ENCODE measurements around the gene PTPRM. TPM values are rescaled to one million over a fixed set of nuclear protein-coding genes. Genes with fewer than 3 reads are reported as not detected.

Gene PTPRM
- total RNA-seq, 1 donor from 2014 or later = 32.3 TPM

- DNase-seq (ENCODE audit: low read depth in 2 of 2) = no peak
Measured at GRCh38 chr18:7666195-7666776, 99.2 kb downstream of the PTPRM start.

GRCh38 chr18:7668392-7668791 is 101.3 kb downstream of the PTPRM start:
- DNase-seq (ENCODE audit: low read depth in 2 of 2) = no peak

- no peak for DNase-seq (ENCODE audit: low read depth in 2 of 2)
Measured at GRCh38 chr18:7669361-7669760, 102.2 kb downstream of the PTPRM start.

GRCh38 chr18:7671105-7671504 is 104.0 kb downstream of the PTPRM start:
- DNase-seq (ENCODE audit: low read depth in 2 of 2) = no peak

GRCh38 chr18:7676253-7676873 is 109.2 kb downstream of the PTPRM start:
- no peak for DNase-seq (ENCODE audit: low read depth in 2 of 2)

- no peak for DNase-seq (ENCODE audit: low read depth in 2 of 2)
Measured at GRCh38 chr18:7677001-7677400, 109.9 kb downstream of the PTPRM start.

- no peak for DNase-seq (ENCODE audit: low read depth in 2 of 2)
Measured at GRCh38 chr18:7677424-7677823, 110.3 kb downstream of the PTPRM start.

GRCh38 chr18:7678389-7678788 is 111.3 kb downstream of the PTPRM start:
- DNase-seq (ENCODE audit: low read depth in 2 of 2) = no peak

GRCh38 chr18:7678801-7679200 is 111.7 kb downstream of the PTPRM start:
- peak; percentile 54 to 60 for DNase-seq (ENCODE audit: low read depth in 2 of 2)

GRCh38 chr18:7681298-7681697 is 114.2 kb downstream of the PTPRM start:
- no peak for DNase-seq (ENCODE audit: low read depth in 2 of 2)

GRCh38 chr18:7682321-7682720 is 115.2 kb downstream of the PTPRM start:
- DNase-seq (ENCODE audit: low read depth in 2 of 2) = no peak

- DNase-seq (ENCODE audit: low read depth in 2 of 2) = no peak
Measured at GRCh38 chr18:7683753-7684152, 116.6 kb downstream of the PTPRM start.

- DNase-seq (ENCODE audit: low read depth in 2 of 2) = no peak
Measured at GRCh38 chr18:7684357-7684756, 117.2 kb downstream of the PTPRM start.

- no peak for DNase-seq (ENCODE audit: low read depth in 2 of 2)
Measured at GRCh38 chr18:7684966-7685365, 117.8 kb downstream of the PTPRM start.

GRCh38 chr18:7686278-7686677 is 119.2 kb downstream of the PTPRM start:
- no peak for DNase-seq (ENCODE audit: low read depth in 2 of 2)

- no peak for DNase-seq (ENCODE audit: low read depth in 2 of 2)
Measured at GRCh38 chr18:7688580-7688979, 121.5 kb downstream of the PTPRM start.

- no peak for DNase-seq (ENCODE audit: low read depth in 2 of 2)
Measured at GRCh38 chr18:7691206-7691605, 124.1 kb downstream of the PTPRM start.

GRCh38 chr18:7696780-7697179 is 129.7 kb downstream of the PTPRM start:
- no peak for DNase-seq (ENCODE audit: low read depth in 2 of 2)

- no peak for DNase-seq (ENCODE audit: low read depth in 2 of 2)
Measured at GRCh38 chr18:7697306-7697705, 130.2 kb downstream of the PTPRM start.

GRCh38 chr18:7711495-7711894 is 144.4 kb downstream of the PTPRM start:
- DNase-seq (ENCODE audit: low read depth in 2 of 2) = no peak

- no peak for DNase-seq (ENCODE audit: low read depth in 2 of 2)
Measured at GRCh38 chr18:7720395-7720794, 153.3 kb downstream of the PTPRM start.

- DNase-seq (ENCODE audit: low read depth in 2 of 2) = no peak
Measured at GRCh38 chr18:7721532-7721931, 154.4 kb downstream of the PTPRM start.

- no peak for DNase-seq (ENCODE audit: low read depth in 2 of 2)
Measured at GRCh38 chr18:7722955-7723354, 155.8 kb downstream of the PTPRM start.

GRCh38 chr18:7723558-7723957 is 156.4 kb downstream of the PTPRM start:
- no peak for DNase-seq (ENCODE audit: low read depth in 2 of 2)

Measured in dermis microvascular lymphatic vessel endothelial cell (primary cell).